Ovary (tissue), 3 donors: Measurements from ENCODE around the gene MCCD1.

Experiments used
- CTCF ChIP-seq, 3 donors: fragments of 450-650 bp in 2 of 3; fragments of 200-600 bp in 1 of 3; IDR thresholded peaks; one replicate each; pipeline versions ENCODE4 v1.5.1 to v1.8.0; 2016 to 2022; ENCODE audit warnings: antibody characterized with exemption in 3 of 3, mild to moderate bottlenecking in 1 of 3
- EP300 ChIP-seq: sonication (generic); formaldehyde crosslinking; IDR thresholded peaks from one replicate; pipeline ENCODE4 v1.6.1; 2017; ENCODE audit warnings: antibody characterized with exemption
- POLR2A ChIP-seq: fragments of 450-650 bp; IDR thresholded peaks from one replicate; pipeline ENCODE4 v1.6.1; 2017; ENCODE audit warnings: antibody characterized with exemption, mild to moderate bottlenecking, moderate library complexity
- donor health status: DM: no; HTN: no; CAD: no.

GRCh38 chr6:31560697-31561058 is 31.9 kb downstream of the MCCD1 start:
- TF ChIP-seq CTCF (IDR thresholded peaks at IDR 0.05) (no peak), POLR2A (no peak), EP300 (no peak)
